ENCODE data around the gene KRTAP10-11. TPM values are rescaled to one million over a fixed set of nuclear protein-coding genes. Genes with fewer than 3 reads are reported as not detected.

Gene KRTAP10-11
- total RNA-seq, 1 donor from 2014 or later, result not detected

- H3K27ac ChIP-seq, result no peak overlapping the region
- no peaks in the 10 kb centered on the region for H3K36me3 ChIP-seq
- no peak overlapping the region for H3K4me3 ChIP-seq
- no peak for TF ChIP-seq CTCF (IDR thresholded peaks at IDR 0.05)
- intact Hi-C loops (cut with DNase I), result no loop called here
- H3K27me3 ChIP-seq, result no peaks in the 10 kb centered on the region
- H3K4me1 ChIP-seq, result no peaks in the 10 kb centered on the region
- H3K9me3 ChIP-seq, result no peaks in the 10 kb centered on the region
- no peak for DNase-seq (ENCODE audit: low spot score in 2 of 2)
These were observed 7.7 kb downstream of the KRTAP10-11 start for GRCh38 chr21:44653656-44654575.

- Histone ChIP-seq H3K4me1 (no peaks in the 10 kb centered on the region), H3K27ac (no peak within 1 kb of the TSS), H3K27me3 (no peaks in the 10 kb centered on the region), H3K4me3 (no peak within 1 kb of the TSS), H3K9me3 (no peaks in the 10 kb centered on the region), H3K36me3 (no peaks in the 10 kb centered on the region)
- intact Hi-C loops (cut with DNase I), result no loop called here
- TF ChIP-seq CTCF (IDR thresholded peaks at IDR 0.05), result no peak
- DNase-seq (ENCODE audit: low spot score in 2 of 2), result no peak
These were observed 8.5 kb downstream of the KRTAP10-11 start, which contains the start of gene KRTAP12-4 for GRCh38 chr21:44654576-44655175. Gene KRTAP12-4, minus strand, starts transcription at chr21:44654659. Its CDS starts 45 bp downstream, at chr21:44654614.

- DNase-seq (ENCODE audit: low spot score in 2 of 2), result no peak
- no peaks in the 10 kb centered on the region for H3K27me3 ChIP-seq
- no peak overlapping the region for H3K27ac ChIP-seq
- H3K4me3 ChIP-seq, result no peak overlapping the region
- TF ChIP-seq CTCF (IDR thresholded peaks at IDR 0.05), result no peak
- no peaks in the 10 kb centered on the region for H3K36me3 ChIP-seq
- no peaks in the 10 kb centered on the region for H3K9me3 ChIP-seq
- no peaks in the 10 kb centered on the region for H3K4me1 ChIP-seq
- intact Hi-C loops (cut with DNase I), result no loop called here
These were observed 10.7 kb downstream of the KRTAP10-11 start for GRCh38 chr21:44656868-44657267.

- no peaks in the 10 kb centered on the region for H3K36me3 ChIP-seq
- H3K27me3 ChIP-seq, result no peaks in the 10 kb centered on the region
- no peak within 1 kb of the TSS for H3K27ac ChIP-seq
- no peak for TF ChIP-seq CTCF (IDR thresholded peaks at IDR 0.05)
- no peaks in the 10 kb centered on the region for H3K9me3 ChIP-seq
- intact Hi-C loops (cut with DNase I), result no loop called here
- no peaks in the 10 kb centered on the region for H3K4me1 ChIP-seq
- DNase-seq (ENCODE audit: low spot score in 2 of 2), result no peak
- no peak within 1 kb of the TSS for H3K4me3 ChIP-seq
These were observed 11.7 kb downstream of the KRTAP10-11 start, which contains the start of gene KRTAP12-3 for GRCh38 chr21:44657635-44658540. Gene KRTAP12-3, plus strand, starts transcription at chr21:44657932. Its CDS starts 48 bp downstream, at chr21:44657980.

DNA sequence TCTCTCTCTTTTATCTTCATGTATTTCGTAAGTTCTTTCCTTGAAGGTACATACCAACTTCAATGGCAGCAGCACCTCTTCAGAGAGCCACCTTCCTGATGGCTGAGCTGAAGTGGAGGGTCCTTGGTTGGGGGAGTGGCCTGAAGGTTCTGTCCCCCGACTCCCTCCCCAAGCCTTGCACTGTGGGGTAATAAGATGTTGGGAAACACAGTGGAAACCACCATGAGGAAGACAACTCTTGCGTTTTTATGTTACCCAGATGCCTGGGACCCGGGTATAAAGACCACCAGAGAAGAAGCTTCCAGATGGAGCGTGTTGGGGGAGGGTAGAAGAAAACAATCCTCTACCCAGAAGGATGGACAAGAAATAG, 12.3 kb downstream of the KRTAP10-11 start:
- H3K4me1 ChIP-seq, result no peaks in the 10 kb centered on the region
- intact Hi-C loops (cut with DNase I), result no loop called here
- H3K4me3 ChIP-seq, result no peak overlapping the region
- no peak for DNase-seq (ENCODE audit: low spot score in 2 of 2)
- H3K27me3 ChIP-seq, result no peaks in the 10 kb centered on the region
- no peak for TF ChIP-seq CTCF (IDR thresholded peaks at IDR 0.05)
- H3K36me3 ChIP-seq, result no peaks in the 10 kb centered on the region
- H3K9me3 ChIP-seq, result no peaks in the 10 kb centered on the region
- H3K27ac ChIP-seq, result no peak overlapping the region

All from ascending aorta (tissue), 2 donors.